Uterus (tissue), 2 donors: ENCODE measurements around the gene CACNB2.

Experiments used
- POLR2A ChIP-seq, 2 donors: fragments of 450-650 bp; IDR thresholded peaks; one replicate each; pipeline ENCODE4 v1.6.1; 2016; ENCODE audit warnings: antibody characterized with exemption in 2 of 2, mild to moderate bottlenecking in 1 of 2, moderate library complexity in 1 of 2
- TF ChIP-seq, protein P1 (sequence below), 4 experiments: fragments of 200-600 bp in 2 of 4; fragments of 450-650 bp in 2 of 4; sonication (generic) in 2 of 4; IDR thresholded peaks; one replicate each; pipeline ENCODE4 v1.5.1; 2016 to 2019; ENCODE audit warnings: antibody characterized with exemption in 4 of 4, mild to moderate bottlenecking in 2 of 4, moderate library complexity in 1 of 4

DNA sequence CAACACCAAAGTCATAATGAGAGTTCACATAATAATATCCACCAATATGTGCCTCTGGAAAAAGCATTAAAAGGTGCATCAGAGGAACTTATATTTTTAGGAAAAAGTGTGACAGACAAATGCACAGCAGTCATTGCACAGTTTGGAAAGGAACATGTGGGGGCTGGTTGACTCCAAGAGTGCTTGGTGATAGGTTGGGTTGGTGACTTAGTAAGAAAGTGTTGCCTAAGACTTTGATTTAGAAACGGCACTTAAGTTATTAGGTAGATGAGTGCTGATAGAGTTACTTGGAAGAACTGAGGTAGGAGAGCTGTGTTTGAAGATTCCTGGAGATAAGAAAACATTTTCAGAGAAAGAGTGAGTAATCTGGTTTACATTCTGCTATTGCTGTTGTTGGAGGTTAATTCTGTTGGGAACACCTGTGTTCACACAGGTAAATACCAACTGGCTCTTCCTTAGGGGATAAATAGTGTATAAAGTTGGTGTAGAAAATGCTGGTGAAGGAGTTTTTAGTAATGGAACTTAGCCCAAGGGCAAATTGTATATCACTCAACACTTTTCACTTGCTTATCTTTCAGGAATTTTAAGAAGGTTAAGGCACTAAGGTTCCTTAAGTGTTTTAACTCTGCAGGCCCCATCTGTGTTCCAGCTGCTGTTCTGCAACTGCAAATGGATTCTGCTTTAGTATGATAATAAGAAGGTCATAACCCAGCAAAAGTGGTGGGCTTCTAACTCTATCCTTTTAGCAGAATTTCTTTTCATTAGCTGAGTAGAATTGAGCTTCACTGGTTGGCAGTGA, 315.1 kb downstream of the CACNB2 start:
- TF ChIP-seq, protein P1, sequence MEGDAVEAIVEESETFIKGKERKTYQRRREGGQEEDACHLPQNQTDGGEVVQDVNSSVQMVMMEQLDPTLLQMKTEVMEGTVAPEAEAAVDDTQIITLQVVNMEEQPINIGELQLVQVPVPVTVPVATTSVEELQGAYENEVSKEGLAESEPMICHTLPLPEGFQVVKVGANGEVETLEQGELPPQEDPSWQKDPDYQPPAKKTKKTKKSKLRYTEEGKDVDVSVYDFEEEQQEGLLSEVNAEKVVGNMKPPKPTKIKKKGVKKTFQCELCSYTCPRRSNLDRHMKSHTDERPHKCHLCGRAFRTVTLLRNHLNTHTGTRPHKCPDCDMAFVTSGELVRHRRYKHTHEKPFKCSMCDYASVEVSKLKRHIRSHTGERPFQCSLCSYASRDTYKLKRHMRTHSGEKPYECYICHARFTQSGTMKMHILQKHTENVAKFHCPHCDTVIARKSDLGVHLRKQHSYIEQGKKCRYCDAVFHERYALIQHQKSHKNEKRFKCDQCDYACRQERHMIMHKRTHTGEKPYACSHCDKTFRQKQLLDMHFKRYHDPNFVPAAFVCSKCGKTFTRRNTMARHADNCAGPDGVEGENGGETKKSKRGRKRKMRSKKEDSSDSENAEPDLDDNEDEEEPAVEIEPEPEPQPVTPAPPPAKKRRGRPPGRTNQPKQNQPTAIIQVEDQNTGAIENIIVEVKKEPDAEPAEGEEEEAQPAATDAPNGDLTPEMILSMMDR (IDR thresholded peaks at IDR 0.05) = no peak
- no peak for TF ChIP-seq POLR2A (IDR thresholded peaks at IDR 0.05)
